NCI-H69 (cell line): ENCODE results near the gene AHSA1.
"Not testable (repeated sequence)": the region's sequence is repeated elsewhere in the genome, so short reads cannot be mapped to it uniquely, and the experiment has no call there.

Experiments
- DNase-seq: peaks from one replicate; lab custom pipeline; 2025; lab: John Stamatoyannopoulos, UW

The AHSA1 gene

DNA sequence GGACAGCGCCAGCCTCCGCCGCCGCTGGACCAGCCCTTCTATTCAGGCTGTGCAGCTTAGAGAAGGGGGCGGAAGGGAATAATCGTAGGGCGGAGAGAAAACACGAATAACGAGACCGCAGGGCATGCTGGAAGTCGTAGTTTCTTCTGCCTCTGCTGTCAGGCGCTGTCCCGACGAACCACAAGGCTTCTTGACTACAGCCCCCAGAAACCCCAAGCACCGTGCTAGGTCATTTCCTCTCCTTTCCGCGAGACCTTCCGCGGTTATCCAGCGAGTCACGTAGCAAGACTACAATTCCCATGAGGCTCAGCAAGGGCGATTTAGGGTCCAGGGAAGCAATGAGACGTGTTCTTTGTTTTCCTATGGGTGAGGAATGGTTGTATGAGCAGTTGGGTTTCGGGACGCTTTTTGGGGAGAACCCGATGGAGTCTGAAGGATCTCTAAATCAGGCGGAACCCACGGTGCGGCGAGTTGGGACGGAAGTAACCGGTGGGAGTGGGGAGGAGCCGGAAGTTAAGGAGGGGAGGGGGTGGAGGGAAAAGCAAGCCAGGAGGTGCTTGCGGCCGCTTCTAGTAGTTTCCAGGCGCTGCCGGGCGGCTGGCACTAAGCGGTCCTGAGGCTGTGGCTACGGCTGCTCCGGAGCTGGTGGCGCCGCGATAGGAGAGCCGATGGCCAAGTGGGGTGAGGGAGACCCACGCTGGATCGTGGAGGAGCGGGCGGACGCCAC, at the start of gene AHSA1, which contains the start of gene VIPAS39:
AHSA1 (plus strand) TSS at position 572 of the 727 bp plus-strand sequence; CDS start at position 669, 97 bp downstream.
VIPAS39 (minus strand) TSS at position 80 of the 727 bp plus-strand sequence. CDS start 3,499 bp downstream, outside the sequence.
- peak; percentile 100 for DNase-seq

DNA sequence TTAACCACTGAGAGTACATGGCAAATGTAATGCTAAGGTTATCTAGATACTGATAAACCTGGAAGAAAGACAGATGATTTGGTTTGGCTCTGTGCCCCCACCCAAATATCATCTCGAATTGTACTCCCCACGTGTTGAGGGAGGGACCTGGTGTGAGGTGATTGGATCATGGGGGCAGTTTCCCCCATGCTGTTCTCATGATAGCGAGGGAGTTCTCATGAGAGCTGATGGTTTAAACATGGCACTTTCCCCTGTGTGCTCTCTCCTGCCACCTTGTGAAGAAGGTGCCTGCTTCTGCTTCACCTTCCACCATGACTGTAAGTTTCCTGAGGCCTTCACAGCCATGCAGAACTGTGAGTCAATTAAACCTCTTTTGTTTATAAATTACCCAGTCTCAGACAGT, 48.8 kb upstream of the AHSA1 start:
- DNase-seq: peak; percentile 56

DNA sequence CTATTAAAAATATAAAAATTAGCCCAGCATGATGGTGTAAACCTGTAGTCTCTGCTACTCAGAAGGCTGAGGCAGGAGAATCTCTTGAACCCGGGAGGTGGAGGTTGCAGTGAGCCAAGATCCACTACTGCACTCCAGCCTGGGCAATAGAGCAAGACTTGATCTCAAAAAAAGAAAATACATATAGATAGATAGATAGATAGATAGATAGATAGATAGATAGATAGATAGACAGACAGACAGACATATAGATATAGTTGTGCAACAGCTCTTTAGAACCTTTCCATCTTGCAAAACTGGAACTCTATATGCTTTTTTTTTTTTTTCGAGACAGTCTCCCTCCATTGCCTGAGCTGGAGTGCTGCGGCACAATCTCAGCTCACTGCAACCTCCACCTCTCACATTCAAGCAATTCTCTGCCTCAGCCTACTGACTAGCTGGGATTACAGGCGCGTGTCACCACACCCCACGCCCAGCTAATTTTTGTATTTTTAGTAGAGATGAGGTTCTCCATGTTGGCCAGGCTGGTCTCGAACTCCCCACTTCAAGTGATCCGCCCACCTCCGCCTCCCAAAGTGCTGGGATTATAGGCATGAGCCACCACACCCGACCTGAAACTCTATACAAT, 42.4 kb upstream of the AHSA1 start:
- DNase-seq: not testable (repeated sequence)

DNA sequence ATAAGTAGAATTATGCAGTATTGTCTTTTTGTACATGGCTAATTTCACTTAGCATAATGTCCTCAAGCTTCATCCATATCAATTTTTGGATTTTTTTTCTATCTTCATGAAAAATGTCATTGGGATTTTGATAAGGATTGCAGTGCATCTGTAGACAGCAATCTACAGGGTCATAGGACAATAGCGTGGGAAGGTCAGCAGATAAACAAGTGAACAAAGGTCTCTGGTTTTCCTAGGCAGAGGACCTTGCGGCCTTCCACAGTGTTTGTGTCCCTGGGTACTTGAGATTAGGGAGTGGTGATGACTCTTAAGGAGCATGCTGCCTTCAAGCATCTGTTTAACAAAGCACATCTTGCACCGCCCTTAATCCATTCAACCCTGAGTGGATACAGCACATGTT, 41.8 kb upstream of the AHSA1 start:
- not testable (repeated sequence) for DNase-seq

DNA sequence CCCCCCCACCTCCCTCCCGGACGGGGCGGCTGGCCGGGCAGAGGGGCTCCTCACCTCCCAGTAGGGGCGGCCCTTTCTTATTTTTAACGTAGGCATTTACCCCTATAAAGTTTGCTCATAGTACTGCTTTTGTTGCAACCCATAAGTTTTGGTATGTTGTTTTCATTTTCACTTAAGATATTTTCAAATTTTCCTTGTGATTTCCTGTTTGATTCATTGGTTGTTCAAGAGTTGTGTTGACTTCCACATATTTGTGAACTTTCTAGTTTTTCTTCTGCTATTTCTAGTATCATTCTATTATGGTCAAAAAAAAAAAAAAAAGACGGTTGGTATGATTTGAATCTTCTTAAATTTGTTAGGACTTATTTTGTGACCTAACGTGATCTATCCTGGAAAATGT, 41.1 kb upstream of the AHSA1 start:
- DNase-seq: no peak

DNA sequence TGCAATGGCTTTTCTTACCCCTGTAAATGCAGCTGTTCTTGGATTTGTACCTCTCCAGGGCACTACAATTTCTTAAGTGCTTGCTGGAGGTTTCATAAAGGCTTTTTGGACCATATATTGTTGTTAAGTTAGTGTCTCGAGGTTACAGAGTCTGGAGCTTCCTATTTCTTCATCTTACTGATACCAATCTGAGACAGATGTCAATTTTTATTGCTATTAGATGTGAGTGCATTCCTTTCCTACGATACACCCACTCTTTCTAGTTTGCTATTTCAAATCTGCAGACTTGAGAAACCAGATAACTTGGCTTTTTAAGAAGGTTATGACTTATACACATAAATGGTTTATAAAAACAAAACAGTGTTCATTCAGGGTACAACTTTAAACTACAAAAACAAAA, 36.7 kb upstream of the AHSA1 start:
- no peak for DNase-seq

DNA sequence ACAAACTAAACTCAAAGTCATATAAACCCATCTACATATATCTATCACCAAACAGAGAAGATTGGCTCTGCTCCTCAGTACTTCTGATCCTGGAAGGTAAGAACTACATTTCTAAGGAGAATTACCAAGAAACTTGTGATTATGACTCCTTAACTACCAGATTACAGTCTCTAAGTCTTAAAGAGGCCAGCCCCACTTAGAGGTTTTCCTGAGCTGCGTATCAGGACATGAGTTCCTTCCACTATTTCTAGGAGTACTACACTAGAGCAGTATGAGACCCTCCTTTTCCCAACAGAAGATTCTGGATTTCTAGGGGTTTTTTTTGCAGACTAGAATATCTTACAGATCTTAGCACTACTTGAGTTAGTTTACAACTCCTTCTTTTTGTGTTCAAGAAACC, 34.5 kb upstream of the AHSA1 start, which contains the start of gene NOXRED1:
NOXRED1 (minus strand) TSS at position 101 of the 400 bp plus-strand sequence. CDS start 634 bp downstream, outside the sequence.
- no peak for DNase-seq

DNA sequence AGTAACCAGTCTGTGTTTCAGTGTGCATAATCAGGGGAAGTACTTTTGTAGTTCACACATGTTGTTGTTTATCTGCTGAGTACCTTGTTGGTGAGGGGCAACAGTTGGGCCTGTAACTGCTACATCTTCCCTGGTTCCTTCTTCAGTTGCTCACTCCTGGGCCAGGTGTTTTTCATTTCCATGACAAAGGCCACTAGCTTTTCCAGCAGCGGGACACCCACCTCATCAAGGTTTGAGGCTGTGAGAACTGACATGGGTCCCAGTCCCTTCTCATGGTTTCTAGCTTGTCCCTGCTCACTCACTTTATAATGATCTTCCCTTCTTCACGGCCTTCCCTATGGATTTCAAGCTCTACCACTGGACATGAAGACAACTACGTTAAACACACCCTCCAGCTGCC, 33.0 kb upstream of the AHSA1 start:
- no peak for DNase-seq

DNA sequence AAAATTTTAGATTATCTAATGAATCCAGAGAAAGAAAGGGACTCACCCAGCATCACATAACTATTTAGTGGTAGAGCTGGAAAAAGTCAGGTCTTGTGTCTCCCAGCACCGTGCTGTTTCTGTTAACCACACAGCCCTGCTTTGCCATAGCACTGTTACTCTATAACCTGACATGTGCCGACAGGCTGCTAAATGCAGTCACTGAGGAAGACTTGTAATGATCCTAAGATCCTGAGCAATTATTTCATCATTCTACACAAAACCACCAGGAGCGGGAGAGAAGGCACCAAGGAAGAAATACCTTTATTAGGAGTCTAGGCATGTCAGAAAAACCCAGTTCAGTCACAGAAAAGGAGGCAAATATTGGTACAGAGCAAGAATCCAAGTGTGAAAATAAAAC, 31.5 kb upstream of the AHSA1 start:
- no peak for DNase-seq

DNA sequence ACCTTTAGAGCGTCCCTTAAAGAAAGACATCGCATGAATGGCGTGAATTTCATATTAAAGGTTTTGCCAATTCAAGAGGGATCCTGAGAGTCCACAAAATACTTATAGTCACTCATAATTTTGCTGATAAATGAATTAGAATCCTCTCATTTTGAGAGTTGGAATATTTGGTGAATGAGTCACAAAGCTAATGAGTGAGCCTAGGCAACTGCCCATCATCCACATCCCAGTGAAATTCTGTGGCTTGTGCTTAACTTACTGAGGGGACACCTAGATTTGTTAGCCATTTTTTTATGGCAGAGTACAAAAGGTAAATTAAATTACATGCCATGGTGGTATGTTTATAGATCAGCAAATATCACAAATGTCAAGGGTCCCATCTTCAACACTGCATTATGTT, 21.9 kb upstream of the AHSA1 start:
- no peak for DNase-seq

DNA sequence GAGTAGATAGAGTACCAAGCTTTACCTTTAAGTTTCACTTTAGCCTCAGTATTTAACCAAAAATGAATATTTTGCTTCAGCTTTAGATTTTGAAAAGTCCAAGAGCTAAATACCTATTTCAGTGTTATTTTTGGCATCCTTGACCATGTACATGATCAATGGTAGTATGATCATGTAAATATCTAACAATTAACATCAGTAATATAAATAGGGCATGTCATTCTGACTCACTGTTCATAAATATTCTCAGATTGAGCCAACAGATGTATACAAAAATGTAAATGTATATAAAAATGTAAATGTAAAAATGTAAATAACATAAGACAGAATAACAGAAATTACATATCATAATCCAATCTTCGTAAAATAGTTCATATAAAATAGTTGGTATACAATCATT, 19.3 kb upstream of the AHSA1 start:
- DNase-seq: no peak

DNA sequence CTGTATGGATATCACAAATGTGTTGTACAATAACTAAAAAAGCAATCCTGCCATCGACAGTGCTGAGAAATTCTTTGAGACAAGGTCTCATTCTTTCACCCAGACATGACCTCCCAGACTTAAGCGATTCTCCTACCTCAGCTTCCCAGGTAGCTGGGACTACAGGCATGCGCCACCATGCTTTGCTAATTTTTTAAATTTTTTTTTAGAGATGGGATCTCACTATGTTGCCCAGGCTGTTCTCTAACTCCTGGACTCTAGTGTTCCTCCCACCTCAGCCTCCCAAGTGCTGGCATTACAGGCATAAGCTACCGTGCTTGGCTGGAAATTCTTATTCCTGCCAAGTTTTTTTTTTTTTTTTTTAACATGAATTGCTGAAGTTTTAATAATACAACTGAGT, 18.0 kb upstream of the AHSA1 start:
- no peak for DNase-seq

DNA sequence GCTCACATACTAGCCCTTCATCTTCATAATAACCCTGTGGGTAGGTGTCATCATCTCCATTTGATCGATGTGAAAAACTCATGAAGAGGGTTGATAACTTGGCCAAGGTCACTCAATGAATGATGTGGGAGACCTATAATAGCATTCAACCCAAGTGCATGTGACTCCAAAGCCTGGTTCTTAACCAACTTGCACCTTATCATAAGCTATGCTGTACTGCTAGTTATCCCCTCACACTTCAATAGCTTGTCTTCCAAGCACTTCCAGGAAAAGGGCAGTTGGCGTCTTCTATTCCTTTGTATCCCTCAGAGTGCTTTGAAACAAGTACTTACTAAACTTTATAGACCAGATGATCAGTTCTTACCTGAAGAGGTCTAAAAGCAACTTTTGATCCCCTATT, 15.7 kb upstream of the AHSA1 start:
- DNase-seq: no peak

DNA sequence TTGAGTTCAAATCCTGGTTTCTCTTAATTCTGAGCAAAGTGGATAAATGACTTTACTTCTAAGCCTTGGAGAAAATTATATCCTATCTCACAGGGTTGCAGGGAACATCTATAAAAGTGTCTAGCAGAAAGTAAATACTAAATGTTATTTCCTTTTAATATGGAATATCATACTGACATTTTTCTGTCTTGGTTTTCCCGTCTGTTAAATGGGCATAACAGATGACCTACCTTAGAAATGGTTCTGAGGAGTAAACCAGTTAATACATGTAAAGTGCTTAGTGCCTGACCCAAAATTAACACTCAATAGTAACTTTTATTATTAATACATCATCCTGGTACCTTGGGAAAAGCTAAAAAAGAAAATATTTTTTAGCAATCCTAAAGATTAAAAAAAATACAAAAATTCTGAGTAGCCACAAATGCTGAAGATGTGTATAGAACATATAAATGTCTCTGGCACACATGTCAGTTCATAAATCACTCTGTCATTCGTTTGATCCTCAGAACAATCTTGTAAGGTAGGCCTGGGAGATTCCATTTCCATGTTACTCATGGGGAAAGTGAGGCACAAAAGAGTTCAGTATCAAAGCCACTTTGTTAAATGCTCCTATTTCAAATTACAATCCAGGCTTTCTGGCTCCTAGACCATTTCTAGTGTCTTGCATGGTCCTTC, 1.8 kb upstream of the AHSA1 start:
- no peak for DNase-seq

DNA sequence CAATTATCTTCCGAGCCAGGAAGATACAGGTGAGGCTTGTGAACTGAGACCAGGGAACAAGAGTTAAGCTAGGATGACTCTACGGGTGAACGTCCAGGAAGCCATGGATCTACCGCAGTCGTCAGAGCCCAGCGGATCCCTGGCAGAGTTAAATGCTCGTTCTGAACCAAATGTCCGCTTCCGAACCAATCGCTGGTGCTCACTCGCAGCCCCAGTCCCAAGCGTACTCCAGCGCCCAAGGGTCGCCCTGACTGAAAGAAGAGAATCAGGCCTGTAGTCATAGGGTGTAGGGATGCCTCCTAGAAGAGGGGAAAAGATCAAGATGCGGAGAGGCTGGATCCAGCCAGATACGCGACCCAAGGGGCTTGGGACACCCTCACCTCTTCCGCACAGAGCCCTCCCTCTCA, 775 bp upstream of the AHSA1 start:
- peak; percentile 69 for DNase-seq

DNA sequence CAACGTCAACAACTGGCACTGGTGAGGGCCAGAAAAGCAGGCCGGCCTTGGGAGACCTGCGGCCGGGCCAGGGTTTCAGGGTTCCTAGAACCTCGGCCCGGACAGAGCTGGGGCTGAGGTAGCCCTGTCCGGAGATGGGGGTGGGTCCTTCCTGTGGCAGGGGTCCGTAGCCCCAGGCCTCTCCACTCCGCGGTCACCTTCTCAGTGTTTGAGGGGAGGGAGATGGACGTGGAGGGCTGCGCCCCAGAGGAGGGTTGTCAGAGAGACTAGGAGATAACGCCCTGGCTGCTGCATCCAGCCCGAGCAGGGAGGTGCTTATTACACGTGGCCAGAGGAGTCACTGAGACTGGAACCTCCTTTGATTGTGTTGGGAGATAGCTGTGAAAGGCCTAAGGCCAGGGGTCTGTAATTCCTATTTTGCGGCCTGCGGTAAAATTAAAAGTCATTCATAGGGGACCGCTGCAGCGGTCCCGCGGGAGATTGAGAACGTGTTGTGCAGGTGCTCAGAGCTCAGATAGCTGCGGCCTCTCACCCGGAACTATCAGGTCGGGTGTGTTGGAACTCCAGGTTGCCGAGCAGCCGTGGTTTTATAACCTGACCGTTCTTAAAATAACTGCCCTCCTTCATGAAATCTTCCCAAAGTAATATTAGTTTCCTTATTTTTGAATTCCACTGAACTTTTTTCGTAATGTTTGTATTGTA, 507 bp downstream of the AHSA1 start:
- DNase-seq: peak; percentile 67

DNA sequence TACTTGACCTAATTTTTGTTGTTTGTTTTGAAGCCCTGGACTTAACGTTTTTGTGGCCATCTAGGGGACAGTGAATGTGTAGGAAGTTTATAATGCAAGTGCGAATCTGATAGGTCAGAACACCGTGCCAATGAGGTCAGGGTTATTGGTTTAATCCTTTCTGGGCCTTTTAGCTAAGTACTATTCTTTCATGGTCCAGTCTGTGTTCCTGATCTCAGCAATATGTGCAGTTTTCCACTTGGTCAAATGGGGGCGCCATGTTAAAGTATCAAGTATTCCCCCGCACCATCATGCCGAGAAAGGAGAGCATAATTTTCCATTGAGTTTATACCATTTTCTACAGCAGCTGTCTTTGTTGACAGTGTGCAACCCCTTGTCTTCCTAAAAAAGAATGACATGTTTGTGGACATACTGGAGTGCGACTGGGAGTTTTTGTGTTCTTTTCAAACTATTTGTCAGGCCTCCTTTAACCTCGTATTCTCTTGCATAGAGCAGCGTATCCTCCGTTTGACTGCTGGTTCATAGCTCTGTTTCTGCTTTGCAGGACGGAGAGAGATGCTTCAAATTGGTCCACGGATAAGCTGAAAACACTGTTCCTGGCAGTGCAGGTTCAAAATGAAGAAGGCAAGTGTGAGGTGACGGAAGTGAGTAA, 1.3 kb downstream of the AHSA1 start:
- DNase-seq: peak; percentile 81

DNA sequence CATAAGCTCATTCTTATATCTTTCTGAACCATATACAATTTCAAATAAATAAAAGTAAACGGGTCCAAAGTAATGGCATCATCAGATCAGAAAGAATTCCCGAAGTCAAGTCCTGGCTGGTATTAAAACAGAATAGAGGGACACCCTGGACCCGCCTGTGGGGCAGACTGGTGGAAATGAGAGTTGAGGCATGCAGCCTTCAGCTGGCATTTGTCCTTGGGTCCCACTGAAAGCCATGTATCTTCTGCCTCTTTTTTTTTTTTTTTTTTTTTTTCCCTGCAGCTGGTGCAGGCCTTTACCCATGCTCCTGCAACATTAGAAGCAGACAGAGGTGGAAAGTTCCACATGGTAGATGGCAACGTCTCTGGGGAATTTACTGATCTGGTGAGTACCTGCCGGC, 9.9 kb downstream of the AHSA1 start:
- peak; percentile 28 for DNase-seq

DNA sequence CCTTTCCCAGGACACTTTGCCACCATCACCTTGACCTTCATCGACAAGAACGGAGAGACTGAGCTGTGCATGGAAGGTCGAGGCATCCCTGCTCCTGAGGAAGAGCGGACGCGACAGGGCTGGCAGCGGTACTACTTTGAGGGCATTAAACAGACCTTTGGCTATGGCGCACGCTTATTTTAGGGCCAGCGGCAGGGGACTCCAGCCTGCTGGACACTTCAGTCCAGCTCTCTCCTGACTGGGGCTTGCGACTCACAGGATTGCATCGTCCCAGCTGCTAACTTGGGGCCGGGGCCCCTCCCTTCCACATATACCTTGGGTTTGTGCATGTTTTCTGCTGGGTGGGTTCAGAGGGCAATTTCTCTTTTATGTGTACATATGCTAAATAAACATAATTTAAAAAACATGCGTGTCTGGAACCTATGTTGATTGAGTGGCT, 11.2 kb downstream of the AHSA1 start:
- peak; percentile 43 for DNase-seq

DNA sequence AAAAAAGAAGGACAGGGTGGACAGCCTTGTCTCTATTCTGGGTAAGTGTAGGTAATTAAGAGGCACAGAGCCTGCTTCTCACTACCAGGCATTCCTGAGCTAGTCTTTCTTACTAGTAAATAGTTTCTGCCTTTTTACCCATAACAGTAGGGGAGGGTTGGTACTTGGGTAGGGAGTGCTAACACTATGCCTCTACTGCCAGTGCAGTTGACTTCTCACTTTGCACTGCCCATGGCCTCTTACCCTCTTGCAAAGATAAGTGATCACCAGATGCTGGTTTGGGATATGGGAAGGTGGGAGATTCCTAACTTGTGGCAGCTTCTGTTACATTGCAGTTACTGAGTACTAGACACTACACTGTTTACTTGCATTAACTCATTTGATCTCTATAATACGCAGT, 11.6 kb downstream of the AHSA1 start:
- DNase-seq: peak; percentile 43

DNA sequence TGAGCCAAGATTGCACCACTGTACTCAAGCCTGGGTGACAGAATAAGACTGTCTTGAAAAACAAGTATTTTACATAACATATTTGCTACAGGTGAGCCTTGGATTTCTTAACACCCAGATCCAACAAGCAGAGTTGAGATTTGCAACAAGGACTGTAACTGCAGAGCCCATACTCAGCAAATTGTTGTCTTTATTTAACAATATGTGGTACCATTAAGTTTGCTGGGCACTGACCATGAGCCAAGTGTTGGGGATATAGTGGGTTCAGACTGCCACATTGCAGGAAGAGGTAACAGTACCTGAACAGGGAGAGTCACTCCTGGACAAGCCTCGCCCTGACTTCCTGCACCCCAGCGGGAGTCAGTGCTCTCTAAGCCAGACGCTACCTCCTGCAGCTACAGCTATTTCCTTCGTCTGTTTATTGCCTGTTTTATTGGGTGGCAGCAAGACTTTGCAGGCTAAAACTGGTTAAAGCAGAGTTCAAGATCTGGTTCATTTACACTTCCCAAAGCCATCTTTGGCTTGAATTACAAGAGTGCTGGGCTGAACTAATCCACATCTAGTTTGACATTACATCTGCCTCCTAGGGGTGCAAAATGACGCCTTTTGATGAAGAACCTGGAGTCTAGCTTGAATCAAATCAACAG, 12.5 kb downstream of the AHSA1 start:
- DNase-seq: peak; percentile 85
